HEK293 (cell line): Measurements from ENCODE around the gene PITRM1.

ENCODE experiments used
- CTCF ChIA-PET: fragments of 350-600 bp; formaldehyde crosslinking; extraction: SDS; loops from one replicate; lab custom pipeline; 2021; ENCODE audit warnings: antibody characterized with exemption; lab: Yijun Ruan, JAX
- POLR2A ChIA-PET: fragments of 300-600 bp; formaldehyde crosslinking; extraction: SDS; loops from one replicate; lab custom pipeline; 2020; ENCODE audit warnings: antibody characterized with exemption, inconsistent platforms; lab: Yijun Ruan, JAX
- H3K27ac ChIP-seq: fragments of 200-500 bp; sonication (Bioruptor generic); 2 replicates; pipeline ENCODE4 v1.5.1; 2014; ENCODE audit warnings: low read depth, low read length, control low read depth, inconsistent platforms; ENCODE audit errors: extremely low read depth
- H3K36me3 ChIP-seq, 2 experiments: fragments of 200-500 bp in 1 of 2; sonication (Bioruptor generic) in 1 of 2; 1 replicate in 1 of 2; 2 replicates in 1 of 2; pipeline ENCODE4 v1.5.1; 2014 to 2017; ENCODE audit warnings: inconsistent platforms in 2 of 2, low read length in 2 of 2; ENCODE audit not compliant: control insufficient read depth in 2 of 2, insufficient read depth in 1 of 2
- H3K4me1 ChIP-seq: fragments of 200-500 bp; sonication (Bioruptor generic); 2 replicates; pipeline ENCODE4 v1.5.1; 2014; ENCODE audit warnings: mild to moderate bottlenecking, low read length, inconsistent platforms; ENCODE audit not compliant: control insufficient read depth, insufficient read depth
- H3K4me3 ChIP-seq: 2 replicates; pipeline ENCODE4 v1.5.1; 2011; ENCODE audit warnings: low read depth, mild to moderate bottlenecking, control low read depth, low read length, moderate library complexity
- H3K9me3 ChIP-seq: fragments of 200-500 bp; sonication (Bioruptor generic); 2 replicates; pipeline ENCODE4 v1.5.1; 2014; ENCODE audit warnings: low read depth, low read length, inconsistent platforms; ENCODE audit not compliant: control insufficient read depth, insufficient read depth
- ELK4 ChIP-seq: IDR thresholded peaks from 2 replicates; pipeline ENCODE4 v1.6.1; 2011; ENCODE audit warnings: mild to moderate bottlenecking, low read depth, low read length, borderline replicate concordance
- FEZF1 ChIP-seq: fragments of 450-650 bp; formaldehyde crosslinking; IDR thresholded peaks from 2 replicates; pipeline ENCODE4 v1.5.1; 2016; ENCODE audit warnings: missing biosample characterization, missing genetic modification characterization
- HOXD13 ChIP-seq: sonication (generic); formaldehyde crosslinking; IDR thresholded peaks from 2 replicates; pipeline ENCODE4 v1.8.0; 2022; ENCODE audit warnings: missing genetic modification reagents, borderline replicate concordance
- KLF16 ChIP-seq: fragments of 450-650 bp; formaldehyde crosslinking; IDR thresholded peaks from 2 replicates; pipeline ENCODE4 v1.5.1; 2017; ENCODE audit warnings: missing biosample characterization, missing genetic modification characterization
- KLF7 ChIP-seq: fragments of 450-650 bp; formaldehyde crosslinking; IDR thresholded peaks from 2 replicates; pipeline ENCODE4 v1.5.1; 2016; ENCODE audit warnings: missing biosample characterization, missing genetic modification characterization, borderline replicate concordance
- SALL2 ChIP-seq: fragments of 450-650 bp; formaldehyde crosslinking; IDR thresholded peaks from 2 replicates; pipeline ENCODE4 v1.5.0; 2017; ENCODE audit warnings: missing biosample characterization, mild to moderate bottlenecking, missing genetic modification characterization, borderline replicate concordance
- TSHZ1 ChIP-seq: fragments of 450-650 bp; formaldehyde crosslinking; IDR thresholded peaks from 2 replicates; pipeline ENCODE4 v1.5.1; 2016; ENCODE audit warnings: missing biosample characterization, missing genetic modification characterization, borderline replicate concordance
- WT1 ChIP-seq: fragments of 450-650 bp; formaldehyde crosslinking; IDR thresholded peaks from 2 replicates; pipeline ENCODE4 v1.5.1; 2016; ENCODE audit warnings: missing biosample characterization, missing genetic modification characterization
- ZBTB11 ChIP-seq: fragments of 450-650 bp; formaldehyde crosslinking; conservative IDR thresholded peaks from 2 replicates; pipeline ENCODE4 v1.5.1; 2016; ENCODE audit warnings: low read depth, missing biosample characterization, missing genetic modification characterization
- ZNF112 ChIP-seq: fragments of 450-650 bp; formaldehyde crosslinking; IDR thresholded peaks from 2 replicates; pipeline ENCODE4 v1.5.0; 2017; ENCODE audit warnings: missing biosample characterization, missing genetic modification characterization
- ZNF140 ChIP-seq: fragments of 450-650 bp; formaldehyde crosslinking; IDR thresholded peaks from 2 replicates; pipeline ENCODE4 v1.5.1; 2016; ENCODE audit warnings: missing biosample characterization, missing genetic modification characterization
- ZNF146 ChIP-seq: fragments of 450-650 bp; formaldehyde crosslinking; IDR thresholded peaks from 2 replicates; pipeline ENCODE4 v1.5.1; 2016; ENCODE audit warnings: missing biosample characterization, missing genetic modification characterization
- ZNF174 ChIP-seq: fragments of 450-650 bp; formaldehyde crosslinking; IDR thresholded peaks from 2 replicates; pipeline ENCODE4 v1.5.0; 2017; ENCODE audit warnings: missing biosample characterization, mild to moderate bottlenecking, missing genetic modification characterization
- ZNF211 ChIP-seq: fragments of 450-650 bp; formaldehyde crosslinking; IDR thresholded peaks from 2 replicates; pipeline ENCODE4 v1.5.1; 2016; ENCODE audit warnings: low read depth, missing biosample characterization, missing genetic modification characterization
- ZNF274 ChIP-seq, 2 experiments: fragments of 200-500 bp in 1 of 2; fragments of 450-650 bp in 1 of 2; sonication (Bioruptor generic) in 1 of 2; formaldehyde crosslinking in 1 of 2; IDR thresholded peaks; 2 replicates each; pipeline versions ENCODE4 v1.5.1 to v1.6.1; 2014 to 2016; ENCODE audit warnings: borderline replicate concordance in 1 of 2, inconsistent platforms in 1 of 2, low read length in 1 of 2, missing biosample characterization in 1 of 2, missing genetic modification characterization in 1 of 2
- ZNF311 ChIP-seq: fragments of 450-650 bp; formaldehyde crosslinking; IDR thresholded peaks from 2 replicates; pipeline ENCODE4 v1.5.1; 2017; ENCODE audit warnings: missing biosample characterization, missing genetic modification characterization, borderline replicate concordance
- ZNF48 ChIP-seq: fragments of 450-650 bp; formaldehyde crosslinking; IDR thresholded peaks from 2 replicates; pipeline ENCODE4 v1.5.1; 2016; ENCODE audit warnings: missing biosample characterization, missing genetic modification characterization
- ZNF501 ChIP-seq: fragments of 450-650 bp; formaldehyde crosslinking; IDR thresholded peaks from 2 replicates; pipeline ENCODE4 v1.5.1; 2016; ENCODE audit warnings: missing biosample characterization, missing genetic modification characterization
- ZNF513 ChIP-seq: fragments of 450-650 bp; IDR thresholded peaks from 2 replicates; pipeline ENCODE4 v1.5.1; 2018; ENCODE audit warnings: missing biosample characterization, missing genetic modification characterization
- ZNF514 ChIP-seq: fragments of 450-650 bp; formaldehyde crosslinking; IDR thresholded peaks from 2 replicates; pipeline ENCODE4 v1.5.1; 2016; ENCODE audit warnings: missing biosample characterization, missing genetic modification characterization
- ZNF544 ChIP-seq: fragments of 450-650 bp; formaldehyde crosslinking; IDR thresholded peaks from 2 replicates; pipeline ENCODE4 v1.5.0; 2017; ENCODE audit warnings: missing biosample characterization, missing genetic modification characterization
- ZNF558 ChIP-seq: fragments of 450-650 bp; formaldehyde crosslinking; IDR thresholded peaks from 2 replicates; pipeline ENCODE4 v1.5.1; 2016; ENCODE audit warnings: missing biosample characterization, missing genetic modification characterization
- ZNF623 ChIP-seq: fragments of 450-650 bp; formaldehyde crosslinking; IDR thresholded peaks from 2 replicates; pipeline ENCODE4 v1.5.1; 2016; ENCODE audit warnings: missing biosample characterization, missing genetic modification characterization
- ZNF629 ChIP-seq: fragments of 450-650 bp; formaldehyde crosslinking; IDR thresholded peaks from 2 replicates; pipeline ENCODE4 v1.5.1; 2017; ENCODE audit warnings: missing biosample characterization, missing genetic modification characterization
- ZNF670 ChIP-seq: fragments of 450-650 bp; formaldehyde crosslinking; IDR thresholded peaks from 2 replicates; pipeline ENCODE4 v1.5.1; 2016; ENCODE audit warnings: missing biosample characterization, missing genetic modification characterization, low read depth
- ZNF785 ChIP-seq: fragments of 450-650 bp; formaldehyde crosslinking; IDR thresholded peaks from 2 replicates; pipeline ENCODE4 v1.5.1; 2016; ENCODE audit warnings: missing biosample characterization, missing genetic modification characterization

Gene PITRM1

GRCh38 chr10:3122034-3122433 lies 50.5 kb downstream of the PITRM1 start:
- TF ChIP-seq WT1 = no peak
- TF ChIP-seq ZNF174 (tag by site-specific recombination) = no peak
- no peak for TF ChIP-seq KLF7 (tag by site-specific recombination)
- no peak for TF ChIP-seq ZNF513 (tag by site-specific recombination)
- TF ChIP-seq ZNF211 = no peak
- no peak for TF ChIP-seq ZNF501 (tag by site-specific recombination)
- TF ChIP-seq ZNF514 (tag by site-specific recombination) = no peak
- TF ChIP-seq ZNF140 (tag by site-specific recombination) = no peak
- no peak for TF ChIP-seq ZNF112
- no peak for TF ChIP-seq SALL2 (tag by site-specific recombination)
- no peak for TF ChIP-seq ZNF623 (tag by site-specific recombination)
- TF ChIP-seq ZNF48 (tag by site-specific recombination) = no peak
- TF ChIP-seq TSHZ1 = no peak
- no peak for TF ChIP-seq ZNF146 (tag by site-specific recombination)
- no peak for TF ChIP-seq ZNF629 (tag by site-specific recombination)
- no peak for TF ChIP-seq ZNF274 (IDR thresholded peaks at IDR 0.05; ENCODE audit: low read length)
- TF ChIP-seq ZNF274 (tag by site-specific recombination; IDR thresholded peaks at IDR 0.05; ENCODE audit: borderline replicate concordance) = no peak
- TF ChIP-seq ZNF311 = no peak
- no peak overlapping the region for H3K27ac ChIP-seq
- no peak overlapping the region for H3K4me3 ChIP-seq
- peaks cover 12% of the 10 kb centered on the region; the same call in 1 of the 2 replicates for H3K4me1 ChIP-seq
- POLR2A ChIA-PET = no interaction called here
- CTCF ChIA-PET = interaction anchor here (1.4 kb wide), 1 partner anchor 27 kb away, joined by 3 read pairs; no protein-coding TSS in a partner anchor
- peaks cover 10 to 66% of the 10 kb centered on the region in 2 experiments; a peak in 2 of 3 replicates for H3K36me3 ChIP-seq
- H3K9me3 ChIP-seq = no peaks in the 10 kb centered on the region

- TF ChIP-seq ZNF48 (tag by site-specific recombination) (no peak), ZNF785 (tag by site-specific recombination) (no peak), ELK4 (no peak), ZNF670 (tag by site-specific recombination) (no peak), FEZF1 (no peak), ZNF544 (tag by site-specific recombination) (no peak), ZNF558 (tag by site-specific recombination) (no peak), KLF16 (no peak), ZBTB11 (no peak), HOXD13 (CRISPR knock-in tag) (no peak)
- peaks cover 10 to 75% of the 10 kb centered on the region in 2 experiments; a peak in 2 of 3 replicates for H3K36me3 ChIP-seq
- no peaks in the 10 kb centered on the region for H3K4me1 ChIP-seq
- POLR2A ChIA-PET = no interaction called here
- CTCF ChIA-PET = interaction anchor here (0.6 to 1.3 kb wide), 4 partner anchors 20 to 81 kb away, joined by 3 to 4 read pairs (median 3); no protein-coding TSS in a partner anchor
- H3K4me3 ChIP-seq = no peak overlapping the region
- H3K9me3 ChIP-seq = no peaks in the 10 kb centered on the region
- H3K27ac ChIP-seq = no peak overlapping the region
These were observed 52.7 kb downstream of the PITRM1 start for GRCh38 chr10:3119796-3120459.
